Neural progenitor cell (in vitro differentiated cells): Measurements from ENCODE around the gene AGBL2.
"Not testable (repeated sequence)": the region's sequence is repeated elsewhere in the genome, so short reads cannot be mapped to it uniquely, and the experiment has no call there.

Experiments used
- EZH2 ChIP-seq: fragments of 200-600 bp; sonication (generic); IDR thresholded peaks from 2 replicates; pipeline ENCODE4 v1.6.1; 2017; ENCODE audit warnings: antibody characterized with exemption, mild to moderate bottlenecking, moderate library complexity
- TF ChIP-seq, protein P1 (sequence below): fragments of 200-600 bp; sonication (generic); IDR thresholded peaks from 2 replicates; pipeline ENCODE4 v1.5.1; 2017; ENCODE audit warnings: antibody characterized with exemption, mild to moderate bottlenecking

DNA sequence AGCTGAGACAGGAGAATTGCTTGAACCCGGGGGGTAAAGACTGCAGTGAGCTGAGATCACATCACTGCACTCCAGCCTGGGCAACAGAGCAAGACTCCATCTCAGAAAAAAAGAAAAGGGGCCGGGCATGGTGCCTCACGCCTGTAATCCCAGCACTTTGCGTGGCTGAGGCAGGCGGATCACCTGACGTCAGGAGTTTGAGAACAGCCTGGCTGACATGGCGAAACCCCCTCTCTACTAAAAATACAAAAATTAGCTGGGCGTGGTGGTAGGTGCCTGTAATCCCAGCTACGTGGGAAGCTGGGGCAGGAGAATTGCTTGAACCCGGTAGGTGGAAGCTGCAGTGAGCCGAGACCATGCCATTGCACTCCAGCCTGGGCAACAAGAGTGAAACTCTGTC lies 78.8 kb downstream of the AGBL2 start:
- TF ChIP-seq, protein P1, sequence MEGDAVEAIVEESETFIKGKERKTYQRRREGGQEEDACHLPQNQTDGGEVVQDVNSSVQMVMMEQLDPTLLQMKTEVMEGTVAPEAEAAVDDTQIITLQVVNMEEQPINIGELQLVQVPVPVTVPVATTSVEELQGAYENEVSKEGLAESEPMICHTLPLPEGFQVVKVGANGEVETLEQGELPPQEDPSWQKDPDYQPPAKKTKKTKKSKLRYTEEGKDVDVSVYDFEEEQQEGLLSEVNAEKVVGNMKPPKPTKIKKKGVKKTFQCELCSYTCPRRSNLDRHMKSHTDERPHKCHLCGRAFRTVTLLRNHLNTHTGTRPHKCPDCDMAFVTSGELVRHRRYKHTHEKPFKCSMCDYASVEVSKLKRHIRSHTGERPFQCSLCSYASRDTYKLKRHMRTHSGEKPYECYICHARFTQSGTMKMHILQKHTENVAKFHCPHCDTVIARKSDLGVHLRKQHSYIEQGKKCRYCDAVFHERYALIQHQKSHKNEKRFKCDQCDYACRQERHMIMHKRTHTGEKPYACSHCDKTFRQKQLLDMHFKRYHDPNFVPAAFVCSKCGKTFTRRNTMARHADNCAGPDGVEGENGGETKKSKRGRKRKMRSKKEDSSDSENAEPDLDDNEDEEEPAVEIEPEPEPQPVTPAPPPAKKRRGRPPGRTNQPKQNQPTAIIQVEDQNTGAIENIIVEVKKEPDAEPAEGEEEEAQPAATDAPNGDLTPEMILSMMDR = not testable (repeated sequence)
- TF ChIP-seq EZH2 = not testable (repeated sequence)
